ENCODE data around the gene NME4.
A peak's percentile ranks its signal among the peaks of the same experiment; 100 is the strongest.

Gene NME4

GRCh38 chr16:352547-353403 lies 44.2 kb upstream of the NME4 start, which contains the start of gene AXIN1:
Gene AXIN1, minus strand, starts transcription at chr16:352723. Its CDS starts 5,698 bp downstream, at chr16:347025.
- Histone ChIP-seq H3K4me1 (peaks cover 0 to 23% (median 16%) of the 10 kb centered on the region in 4 donors), H3K27me3 (no peaks in the 10 kb centered on the region), H3K4me3 (peak within 1 kb of the TSS; percentile 62 to 91), H3K9me3 (no peaks in the 10 kb centered on the region), H3K36me3 (peaks cover 0 to 9% (median 0%) of the 10 kb centered on the region in 3 donors), H3K27ac (peak within 1 kb of the TSS; percentile 81 to 90)
- intact Hi-C loops (cut with DNase I; ENCODE audit: low total_unique reads): loop anchor here (5.0 kb wide), 1 partner anchor 50 kb away; the partner anchor contains the start of gene DECR2
- TF ChIP-seq CTCF (IDR thresholded peaks at IDR 0.05): peak; percentile 51 to 62
- peak; percentile 99 to 100 for DNase-seq

GRCh38 chr16:353404-354290 lies 43.4 kb upstream of the NME4 start:
- peak overlapping the region; percentile 81 to 90 for H3K27ac ChIP-seq
- DNase-seq: no peak
- intact Hi-C loops (cut with DNase I; ENCODE audit: low total_unique reads): loop anchor here (5.0 kb wide), 1 partner anchor 49 kb away; the partner anchor contains the start of gene DECR2

GRCh38 chr16:354291-354881 lies 42.6 kb upstream of the NME4 start:
- intact Hi-C loops (cut with DNase I; ENCODE audit: low total_unique reads): loop anchor here (5.0 kb wide), 1 partner anchor 48 kb away; the partner anchor contains the start of gene DECR2
- no peak for DNase-seq

More at GRCh38 chr16:353404-354290, 43.4 kb upstream of the NME4 start:
- Histone ChIP-seq H3K9me3 (no peaks in the 10 kb centered on the region), H3K4me3 (peak overlapping the region; percentile 62 to 91), H3K4me1 (peaks cover 0 to 23% (median 16%) of the 10 kb centered on the region in 4 donors), H3K27me3 (no peaks in the 10 kb centered on the region), H3K36me3 (peaks cover 0 to 9% (median 0%) of the 10 kb centered on the region in 3 donors)
- no peak for TF ChIP-seq CTCF (IDR thresholded peaks at IDR 0.05)

GRCh38 chr16:354971-355461 lies 42.0 kb upstream of the NME4 start:
- intact Hi-C loops (cut with DNase I; ENCODE audit: low total_unique reads): loop anchor here (5.0 kb wide), 1 partner anchor 47 kb away; the partner anchor contains the start of gene DECR2
- no peaks in the 10 kb centered on the region for H3K27me3 ChIP-seq

More at GRCh38 chr16:354291-354881, 42.6 kb upstream of the NME4 start:
- H3K4me1 ChIP-seq: peaks cover 0 to 23% (median 16%) of the 10 kb centered on the region in 4 donors
- H3K36me3 ChIP-seq: peaks cover 0 to 9% (median 0%) of the 10 kb centered on the region in 3 donors
- H3K27ac ChIP-seq: peak overlapping the region in 1 of 2 donors; percentile 90
- no peaks in the 10 kb centered on the region for H3K27me3 ChIP-seq
- no peaks in the 10 kb centered on the region for H3K9me3 ChIP-seq
- TF ChIP-seq CTCF (IDR thresholded peaks at IDR 0.05): no peak
- no peak overlapping the region for H3K4me3 ChIP-seq

More at GRCh38 chr16:354971-355461, 42.0 kb upstream of the NME4 start:
- Histone ChIP-seq H3K4me1 (peaks cover 0 to 22% (median 16%) of the 10 kb centered on the region in 4 donors), H3K9me3 (no peaks in the 10 kb centered on the region), H3K36me3 (peaks cover 0 to 9% (median 0%) of the 10 kb centered on the region in 3 donors), H3K27ac (no peak overlapping the region), H3K4me3 (no peak overlapping the region)
- TF ChIP-seq CTCF (IDR thresholded peaks at IDR 0.05): no peak
- DNase-seq: no peak

All from tibial artery (tissue), 4 donors.